Smooth muscle cell (in vitro differentiated cells): ENCODE data around the gene MTF2. TPM values are rescaled to one million over a fixed set of nuclear protein-coding genes. Genes with fewer than 3 reads are reported as not detected.

Experiments used
- DNase-seq: peaks from one replicate; lab custom pipeline; 2025; ENCODE audit not compliant: unreplicated experiment; lab: John Stamatoyannopoulos, UW
- H2AFZ ChIP-seq: fragments of 200-600 bp; sonication (generic); 2 replicates; pipeline ENCODE4 v1.6.0; 2016; ENCODE audit warnings: antibody characterized with exemption, low read depth, mild to moderate bottlenecking
- H3F3A ChIP-seq: fragments of 200-600 bp; sonication (generic); 2 replicates; pipeline ENCODE4 v1.6.0; 2017; ENCODE audit warnings: antibody characterized with exemption, low read depth
- H3K27ac ChIP-seq: fragments of 200-600 bp; sonication (generic); 2 replicates; pipeline ENCODE4 v1.5.1; 2016; ENCODE audit warnings: low read depth, mild to moderate bottlenecking
- H3K27me3 ChIP-seq: fragments of 200-600 bp; sonication (generic); 2 replicates; pipeline ENCODE4 v1.6.1; 2016; ENCODE audit warnings: low read depth, mild to moderate bottlenecking
- H3K36me3 ChIP-seq: fragments of 200-600 bp; sonication (generic); 2 replicates; pipeline ENCODE4 v1.5.1; 2016; ENCODE audit warnings: low read depth
- H3K4me1 ChIP-seq: fragments of 200-600 bp; sonication (generic); 2 replicates; pipeline ENCODE4 v1.5.1; 2016; ENCODE audit warnings: low read depth
- H3K4me2 ChIP-seq: fragments of 200-600 bp; sonication (generic); 2 replicates; pipeline ENCODE4 v1.6.0; 2016; ENCODE audit warnings: mild to moderate bottlenecking
- H3K4me3 ChIP-seq: fragments of 200-600 bp; sonication (generic); 2 replicates; pipeline ENCODE4 v1.5.1; 2016; ENCODE audit warnings: mild to moderate bottlenecking
- H3K79me2 ChIP-seq: fragments of 200-600 bp; sonication (generic); 2 replicates; pipeline ENCODE4 v1.6.0; 2016; ENCODE audit warnings: low read depth, mild to moderate bottlenecking
- H3K9ac ChIP-seq: fragments of 200-600 bp; sonication (generic); 2 replicates; pipeline ENCODE4 v1.6.0; 2016; ENCODE audit warnings: low read depth
- H3K9me3 ChIP-seq: fragments of 200-600 bp; sonication (generic); replicated peaks from 2 replicates; pipeline ENCODE4 v1.5.1; 2016; ENCODE audit warnings: low read depth
- H4K20me1 ChIP-seq: fragments of 200-600 bp; sonication (generic); 2 replicates; pipeline ENCODE4 v1.6.0; 2016; ENCODE audit warnings: low read depth
- WGBS: methylation state at CpG from one replicate; pipeline ENCODE4 v1.1.7; 2016; ENCODE audit warnings: low lambda C conversion rate; 5-methylcytosine and 5-hydroxymethylcytosine counted together
- polyA plus RNA-seq: library from polyadenylated mRNA; unstranded; fragments of >200 nt; fragmentation: Nextera tagmentation; extraction: Ambion mirVana; gene quantifications from 2 replicates; pipeline ENCODE4 v1.2.1, GENCODE V29; 2016
- total RNA-seq: library from RNA; depleted of rRNA; stranded (reverse); fragments of >200 nt; gene quantifications from 2 replicates; pipeline ENCODE4 v1.2.3, GENCODE V29; 2014
- TF ChIP-seq, protein P1 (sequence below): fragments of 200-600 bp; sonication (generic); IDR thresholded peaks from 2 replicates; pipeline ENCODE4 v1.5.1; 2017; ENCODE audit warnings: borderline replicate concordance, mild to moderate bottlenecking, antibody characterized with exemption; ENCODE audit not compliant: insufficient read depth, poor library complexity, severe bottlenecking

MTF2 gene
- total and polyA plus RNA-seq, 2 experiments from 2014 or later, result 41.2 to 43.1 TPM

DNA sequence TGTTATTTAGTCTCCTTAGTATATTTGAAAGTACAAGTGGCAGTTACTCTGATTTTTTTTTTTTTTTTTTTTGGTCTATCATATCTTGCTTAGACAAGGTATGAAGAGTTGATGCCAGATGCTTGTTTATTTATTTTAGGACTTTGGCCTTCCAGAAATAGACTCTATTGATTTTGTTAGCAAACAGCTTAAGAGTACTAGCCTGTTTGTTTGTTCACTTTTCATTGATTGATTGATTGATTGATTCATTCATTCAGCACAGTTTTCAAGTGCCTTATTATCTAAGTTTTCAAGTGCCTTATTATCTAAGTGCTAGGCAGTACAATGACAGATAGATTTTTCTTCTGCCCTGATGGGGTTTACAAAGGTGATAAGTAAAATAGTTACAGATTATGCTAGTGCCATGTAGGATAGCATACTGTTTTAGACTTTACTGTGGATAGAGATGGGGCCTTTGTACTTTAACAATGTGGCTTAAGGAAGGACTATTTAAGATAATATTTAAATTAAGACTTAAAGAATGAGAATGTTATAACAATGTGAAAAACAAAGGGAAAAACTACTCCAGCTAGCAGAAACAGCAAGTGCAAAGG lies 50.5 kb downstream of the MTF2 start:
- H3K9ac ChIP-seq, result no peak overlapping the region
- no peaks in the 10 kb centered on the region for H3K27me3 ChIP-seq
- no peaks in the 10 kb centered on the region for H3K36me3 ChIP-seq
- TF ChIP-seq, protein P1, sequence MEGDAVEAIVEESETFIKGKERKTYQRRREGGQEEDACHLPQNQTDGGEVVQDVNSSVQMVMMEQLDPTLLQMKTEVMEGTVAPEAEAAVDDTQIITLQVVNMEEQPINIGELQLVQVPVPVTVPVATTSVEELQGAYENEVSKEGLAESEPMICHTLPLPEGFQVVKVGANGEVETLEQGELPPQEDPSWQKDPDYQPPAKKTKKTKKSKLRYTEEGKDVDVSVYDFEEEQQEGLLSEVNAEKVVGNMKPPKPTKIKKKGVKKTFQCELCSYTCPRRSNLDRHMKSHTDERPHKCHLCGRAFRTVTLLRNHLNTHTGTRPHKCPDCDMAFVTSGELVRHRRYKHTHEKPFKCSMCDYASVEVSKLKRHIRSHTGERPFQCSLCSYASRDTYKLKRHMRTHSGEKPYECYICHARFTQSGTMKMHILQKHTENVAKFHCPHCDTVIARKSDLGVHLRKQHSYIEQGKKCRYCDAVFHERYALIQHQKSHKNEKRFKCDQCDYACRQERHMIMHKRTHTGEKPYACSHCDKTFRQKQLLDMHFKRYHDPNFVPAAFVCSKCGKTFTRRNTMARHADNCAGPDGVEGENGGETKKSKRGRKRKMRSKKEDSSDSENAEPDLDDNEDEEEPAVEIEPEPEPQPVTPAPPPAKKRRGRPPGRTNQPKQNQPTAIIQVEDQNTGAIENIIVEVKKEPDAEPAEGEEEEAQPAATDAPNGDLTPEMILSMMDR, result no peak
- no peak overlapping the region for H3K27ac ChIP-seq
- H2AFZ ChIP-seq, result no peak overlapping the region
- H3K79me2 ChIP-seq, result peaks cover 8% of the 10 kb centered on the region
- no peaks in the 10 kb centered on the region for H3K4me1 ChIP-seq
- no peak for DNase-seq
- H3F3A ChIP-seq, result no peaks in the 10 kb centered on the region
- H3K9me3 ChIP-seq, result no peaks in the 10 kb centered on the region
- peaks cover 2% of the 10 kb centered on the region for H4K20me1 ChIP-seq
- H3K4me2 ChIP-seq, result no peak overlapping the region
- no peak overlapping the region for H3K4me3 ChIP-seq

DNA sequence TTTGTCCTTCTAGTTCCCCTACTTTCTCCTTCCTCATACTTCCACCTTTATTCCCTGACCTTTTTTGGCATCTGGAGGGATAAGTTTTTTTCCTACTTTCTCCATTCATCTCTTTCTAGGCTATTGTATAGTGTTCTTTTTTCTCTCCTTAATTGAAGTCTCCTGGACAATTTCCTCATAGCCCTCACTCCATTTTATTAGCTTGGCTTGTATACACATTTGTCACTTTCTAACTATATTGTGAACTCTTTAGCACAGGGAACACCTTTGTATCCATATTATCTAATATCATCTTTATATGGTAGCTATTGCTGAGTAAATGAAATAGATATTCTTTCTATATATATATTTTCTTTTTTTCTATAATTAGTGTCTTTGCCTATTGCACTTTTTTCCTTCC lies 53.6 kb downstream of the MTF2 start:
- Histone ChIP-seq H4K20me1 (peaks cover 2% of the 10 kb centered on the region), H3K79me2 (peaks cover 4% of the 10 kb centered on the region), H3K9ac (no peak overlapping the region), H3K9me3 (no peaks in the 10 kb centered on the region), H2AFZ (no peak overlapping the region), H3K4me1 (no peaks in the 10 kb centered on the region), H3F3A (no peaks in the 10 kb centered on the region), H3K4me2 (no peak overlapping the region), H3K27ac (no peak overlapping the region), H3K4me3 (no peak overlapping the region), H3K36me3 (peaks cover 10% of the 10 kb centered on the region), H3K27me3 (no peaks in the 10 kb centered on the region)
- TF ChIP-seq, protein P1, result no peak
- no peak for DNase-seq

GRCh38 chr1:93136445-93136844 lies 57.4 kb downstream of the MTF2 start:
- H4K20me1 ChIP-seq, result peaks cover 2% of the 10 kb centered on the region
- WGBS, result 96% methylated on average over 5 of the region's 5 CpGs
- no peaks in the 10 kb centered on the region for H3K4me1 ChIP-seq
- H2AFZ ChIP-seq, result no peak overlapping the region
- H3K4me3 ChIP-seq, result no peak overlapping the region
- H3K27me3 ChIP-seq, result no peaks in the 10 kb centered on the region
- H3K36me3 ChIP-seq, result peaks cover 25% of the 10 kb centered on the region
- no peaks in the 10 kb centered on the region for H3K79me2 ChIP-seq
- DNase-seq, result no peak
- TF ChIP-seq, protein P1, result no peak
- no peak overlapping the region for H3K27ac ChIP-seq
- no peaks in the 10 kb centered on the region for H3K9me3 ChIP-seq
- no peaks in the 10 kb centered on the region for H3F3A ChIP-seq
- no peak overlapping the region for H3K4me2 ChIP-seq
- H3K9ac ChIP-seq, result no peak overlapping the region

DNA sequence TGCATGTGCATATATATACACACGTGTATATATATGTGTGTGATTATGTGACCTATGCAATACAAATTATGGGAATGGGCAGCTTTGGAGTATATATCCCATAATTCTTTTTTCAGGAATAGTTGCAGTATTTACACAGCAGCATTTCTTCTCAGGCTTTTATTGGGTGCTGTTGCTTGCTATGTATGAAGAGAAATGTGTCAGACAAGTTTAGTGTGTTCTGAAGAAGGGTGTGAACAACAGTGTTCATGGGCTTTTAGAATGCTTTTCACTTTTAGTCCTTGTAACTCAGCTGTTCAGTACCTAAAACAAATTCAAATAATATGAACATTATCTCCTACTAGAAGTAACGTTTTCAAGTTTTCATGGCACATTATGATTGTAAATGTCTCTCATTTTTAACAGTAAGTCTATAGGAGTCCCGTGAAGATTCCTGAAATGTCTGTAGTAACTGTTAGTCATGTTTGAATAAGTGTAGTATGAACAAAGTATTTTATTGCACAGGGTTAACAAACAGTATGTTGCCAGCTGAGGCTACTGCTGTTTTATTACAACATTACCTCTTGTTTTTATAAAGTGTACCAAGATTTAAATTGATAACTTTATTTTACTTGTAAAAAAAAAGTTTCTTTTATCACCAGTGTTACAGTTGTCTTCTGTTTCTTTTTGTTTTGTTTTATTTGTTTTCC lies 58.7 kb downstream of the MTF2 start:
- Histone ChIP-seq H3K9me3 (no peaks in the 10 kb centered on the region), H4K20me1 (no peaks in the 10 kb centered on the region), H2AFZ (no peak overlapping the region), H3F3A (no peaks in the 10 kb centered on the region), H3K79me2 (no peaks in the 10 kb centered on the region), H3K4me3 (no peak overlapping the region), H3K27ac (no peak overlapping the region), H3K27me3 (no peaks in the 10 kb centered on the region), H3K4me1 (no peaks in the 10 kb centered on the region), H3K4me2 (no peak overlapping the region), H3K9ac (no peak overlapping the region), H3K36me3 (peaks cover 25% of the 10 kb centered on the region)
- WGBS, result 63% methylated on average over 3 of the region's 3 CpGs
- TF ChIP-seq, protein P1, result no peak
- no peak for DNase-seq
